Amniotic epithelial cell (primary cell): Measurements from ENCODE around the gene OR2W3.
A peak's percentile ranks its signal among the peaks of the same experiment; 100 is the strongest.

Experiments
- DNase-seq: peaks from one replicate; pipeline ENCODE4 v3.0.0-alpha.2; 2010; ENCODE audit warnings: low read depth

The OR2W3 gene

GRCh38 chr1:247919952-247920351 is 24.6 kb downstream of the OR2W3 start, which contains the start of gene OR2T8:
OR2T8 (plus strand) TSS chr1:247920252; CDS start chr1:247921018, 766 bp downstream.
- no peak for DNase-seq

DNA sequence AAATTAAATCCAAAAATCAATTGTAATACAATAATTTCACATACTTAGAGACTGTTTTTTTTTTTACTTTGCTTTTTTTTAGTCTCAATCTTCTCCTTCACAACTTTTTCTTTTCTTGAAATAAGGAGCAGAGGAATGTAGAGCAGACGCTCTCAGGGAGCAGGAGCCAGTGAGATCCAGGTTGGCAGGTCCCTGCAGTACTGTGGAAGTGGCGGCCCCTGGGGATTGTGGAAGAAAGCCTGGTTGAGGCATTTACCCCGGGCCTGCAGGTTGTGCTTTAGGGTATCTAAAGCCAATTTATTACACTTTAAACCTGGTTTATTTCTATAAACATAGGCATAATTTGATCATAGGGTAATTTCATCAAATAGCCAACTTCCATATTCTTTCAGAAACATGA is 28.6 kb downstream of the OR2W3 start:
- no peak for DNase-seq

DNA sequence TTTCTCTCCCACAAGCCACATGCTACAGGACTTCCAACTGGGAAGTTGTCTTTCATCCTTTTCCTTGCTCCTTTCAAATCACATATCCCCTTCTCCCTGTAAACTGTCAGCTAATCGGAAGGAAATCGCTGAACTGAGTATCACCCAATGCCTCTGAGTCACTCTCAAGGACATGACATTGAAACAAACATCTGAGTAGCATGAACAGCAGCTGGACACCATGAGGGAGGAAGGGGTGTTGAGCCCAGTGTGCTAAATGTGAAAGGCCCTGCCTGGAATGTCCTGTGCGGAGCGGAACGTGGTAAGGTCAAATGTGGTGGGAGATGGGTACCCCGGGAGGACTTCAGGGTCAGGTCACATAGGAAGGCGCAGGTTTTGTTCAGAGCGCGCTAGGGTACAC is 29.5 kb downstream of the OR2W3 start, which contains the start of gene OR2AJ1:
OR2AJ1 (plus strand) TSS at position 22 of the 400 bp plus-strand sequence. CDS start 8,880 bp downstream, outside the sequence.
- no peak for DNase-seq

- no peak for DNase-seq
These were observed 38.6 kb downstream of the OR2W3 start for GRCh38 chr1:247933989-247934388.

GRCh38 chr1:247935781-247936180 is 40.4 kb downstream of the OR2W3 start:
- DNase-seq, result no peak

DNA sequence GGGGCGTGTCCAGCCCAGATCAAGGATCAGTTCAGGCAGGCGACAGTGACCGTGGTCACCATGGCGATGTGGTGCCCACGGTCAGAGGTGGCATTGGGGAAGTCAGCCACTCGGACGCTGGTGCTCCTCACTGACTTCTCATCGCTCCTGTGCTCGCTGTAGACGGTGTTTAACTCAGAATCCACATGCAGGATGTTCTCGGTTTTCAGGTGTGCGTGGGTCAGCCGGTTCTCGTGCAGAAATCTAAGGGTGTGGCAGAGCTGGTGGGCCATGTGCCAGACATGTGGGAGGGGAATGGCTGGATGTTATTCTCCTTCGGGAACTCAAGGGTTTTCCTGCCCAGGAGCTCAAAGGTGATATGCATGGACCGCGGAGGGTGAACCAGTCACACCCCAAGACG is 41.0 kb downstream of the OR2W3 start:
- DNase-seq, result no peak

DNA sequence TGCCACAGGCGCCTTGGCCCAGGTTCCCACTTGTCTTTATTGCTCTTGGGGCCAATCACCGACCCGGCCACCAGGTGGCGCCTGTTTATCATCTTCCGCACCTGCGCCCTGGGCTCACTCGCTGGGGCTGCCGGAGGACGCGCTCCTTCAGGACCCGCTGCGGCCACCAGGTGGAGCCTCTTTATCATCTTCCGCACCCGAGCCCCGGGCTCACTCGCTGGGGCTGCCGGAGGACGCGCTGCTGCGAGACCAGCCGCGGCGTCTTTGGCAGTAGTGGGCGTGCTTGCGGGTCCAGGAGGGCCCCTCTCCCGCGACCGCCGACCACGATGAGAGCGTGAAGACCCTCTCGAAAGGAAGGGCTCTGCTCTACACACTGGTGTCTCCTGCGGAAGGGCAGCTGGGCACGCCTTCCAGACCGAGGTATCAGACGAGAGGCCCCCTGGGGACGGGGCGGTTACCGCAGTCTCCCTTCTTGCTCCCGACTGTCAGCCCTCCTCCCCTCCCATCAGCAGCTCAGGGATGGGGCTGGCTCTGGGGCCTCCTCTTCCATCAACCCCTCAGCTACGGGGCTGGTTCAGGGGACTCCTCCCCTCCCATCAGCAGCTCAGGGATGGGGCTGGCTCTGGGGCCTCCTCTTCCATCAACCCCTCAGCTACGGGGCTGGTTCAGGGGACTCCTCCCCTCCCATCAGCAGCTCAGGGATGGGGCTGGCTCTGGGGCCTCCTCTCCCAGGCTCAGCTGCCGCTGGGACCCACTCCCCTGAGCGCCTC is 41.8 kb downstream of the OR2W3 start:
- peak; percentile 9 for DNase-seq

- no peak for DNase-seq
These were observed 47.2 kb downstream of the OR2W3 start for GRCh38 chr1:247942624-247943023.
